ENCODE results near the gene PRPH.

DNA sequence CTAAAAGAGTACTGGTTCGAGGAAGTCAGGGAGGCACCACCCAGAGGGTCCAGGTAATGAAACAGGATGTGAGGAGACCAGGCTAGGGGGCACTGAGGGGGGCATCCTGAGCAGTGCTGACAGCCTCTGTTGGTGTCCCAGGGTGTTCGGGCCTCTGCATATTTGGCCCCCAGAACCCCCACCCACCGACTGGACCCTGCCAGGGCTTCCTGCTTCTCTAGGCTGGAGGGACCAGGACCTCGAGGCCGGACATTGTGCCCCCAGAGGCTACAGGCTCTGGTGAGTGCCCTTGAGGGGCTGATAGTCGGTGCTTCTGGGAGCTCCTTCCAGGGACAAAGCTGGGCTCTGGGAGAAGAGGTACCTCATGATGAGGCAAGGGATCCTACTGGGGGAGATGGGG is 30.7 kb downstream of the PRPH start:
- TF ChIP-seq, protein P1, sequence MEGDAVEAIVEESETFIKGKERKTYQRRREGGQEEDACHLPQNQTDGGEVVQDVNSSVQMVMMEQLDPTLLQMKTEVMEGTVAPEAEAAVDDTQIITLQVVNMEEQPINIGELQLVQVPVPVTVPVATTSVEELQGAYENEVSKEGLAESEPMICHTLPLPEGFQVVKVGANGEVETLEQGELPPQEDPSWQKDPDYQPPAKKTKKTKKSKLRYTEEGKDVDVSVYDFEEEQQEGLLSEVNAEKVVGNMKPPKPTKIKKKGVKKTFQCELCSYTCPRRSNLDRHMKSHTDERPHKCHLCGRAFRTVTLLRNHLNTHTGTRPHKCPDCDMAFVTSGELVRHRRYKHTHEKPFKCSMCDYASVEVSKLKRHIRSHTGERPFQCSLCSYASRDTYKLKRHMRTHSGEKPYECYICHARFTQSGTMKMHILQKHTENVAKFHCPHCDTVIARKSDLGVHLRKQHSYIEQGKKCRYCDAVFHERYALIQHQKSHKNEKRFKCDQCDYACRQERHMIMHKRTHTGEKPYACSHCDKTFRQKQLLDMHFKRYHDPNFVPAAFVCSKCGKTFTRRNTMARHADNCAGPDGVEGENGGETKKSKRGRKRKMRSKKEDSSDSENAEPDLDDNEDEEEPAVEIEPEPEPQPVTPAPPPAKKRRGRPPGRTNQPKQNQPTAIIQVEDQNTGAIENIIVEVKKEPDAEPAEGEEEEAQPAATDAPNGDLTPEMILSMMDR (IDR thresholded peaks at IDR 0.05) = no peak
- no peak for TF ChIP-seq POLR2A (IDR thresholded peaks at IDR 0.05)

All from heart left ventricle (tissue), 13 donors.